HG03280 (cell line): Measurements from ENCODE around the gene RPS5.
A peak's percentile ranks its signal among the peaks of the same experiment; 100 is the strongest.
"Not testable (repeated sequence)": the region's sequence is repeated elsewhere in the genome, so short reads cannot be mapped to it uniquely, and the experiment has no call there.

Experiments used
- ATAC-seq: cut with Tn5 transposase; IDR thresholded peaks from one replicate; pipeline ENCODE4 v1.9.1; 2021; ENCODE audit warnings: mild to moderate bottlenecking, moderate library complexity; ENCODE audit not compliant: unreplicated experiment

The RPS5 gene

GRCh38 chr19:58356766-58357480, 30.1 kb upstream of the RPS5 start:
- ATAC-seq: no peak

GRCh38 chr19:58357481-58358145, 29.5 kb upstream of the RPS5 start:
- no peak for ATAC-seq

- no peak for ATAC-seq
Observed at GRCh38 chr19:58361900-58362271, 25.2 kb upstream of the RPS5 start.

GRCh38 chr19:58362272-58362994, 24.6 kb upstream of the RPS5 start, which contains the start of gene ZNF497:
Gene ZNF497 (minus strand): TSS chr19:58362751. CDS start chr19:58357635, 5,116 bp downstream.
- peak; percentile 88 for ATAC-seq

- ATAC-seq: no peak
Observed at GRCh38 chr19:58364146-58364545, 22.9 kb upstream of the RPS5 start.

GRCh38 chr19:58366585-58367430, 20.3 kb upstream of the RPS5 start:
- ATAC-seq: no peak

GRCh38 chr19:58367698-58368454, 19.2 kb upstream of the RPS5 start:
- ATAC-seq: no peak

GRCh38 chr19:58368561-58369360, 18.3 kb upstream of the RPS5 start:
- ATAC-seq: no peak

- ATAC-seq: no peak
Observed at GRCh38 chr19:58372311-58373133, 14.5 kb upstream of the RPS5 start.

- ATAC-seq: no peak
Observed at GRCh38 chr19:58374200-58374599, 12.9 kb upstream of the RPS5 start.

- ATAC-seq: not testable (repeated sequence)
Observed at GRCh38 chr19:58376724-58377123, 10.3 kb upstream of the RPS5 start.

GRCh38 chr19:58379246-58379645, 7.8 kb upstream of the RPS5 start:
- no peak for ATAC-seq

GRCh38 chr19:58380037-58380661, 6.9 kb upstream of the RPS5 start:
- ATAC-seq: no peak

GRCh38 chr19:58380662-58381459, 6.2 kb upstream of the RPS5 start, which contains the start of gene ZNF837:
Gene ZNF837 (minus strand): TSS chr19:58381030. CDS start chr19:58369332, 11,698 bp downstream.
- ATAC-seq: peak; percentile 78

GRCh38 chr19:58381460-58382212, 5.4 kb upstream of the RPS5 start:
- ATAC-seq: no peak

GRCh38 chr19:58382997-58383603, 4.0 kb upstream of the RPS5 start:
- ATAC-seq: no peak
